Gastrocnemius medialis (tissue), 4 donors: ENCODE measurements around the gene CIITA. TPM values are rescaled to one million over a fixed set of nuclear protein-coding genes. Genes with fewer than 3 reads are reported as not detected.

ENCODE experiments used
- ATAC-seq, 2 donors: fragments of 150-250 bp; one replicate each; pipeline ENCODE4 v1.9.1; 2016
- DNase-seq, 2 donors: peaks; one replicate each; pipeline ENCODE4 v3.0.0-alpha.2; 2019
- H3K27ac ChIP-seq, 4 donors: fragments of 200-600 bp; sonication (generic); 1 replicate in 1 of 4; 2 replicates in 3 of 4; pipeline ENCODE4 v1.5.1; 2016 to 2018; ENCODE audit warnings: mild to moderate bottlenecking in 2 of 4, moderate library complexity in 1 of 4
- H3K27me3 ChIP-seq, 3 donors: fragments of 200-600 bp; sonication (generic) in 2 of 3; 1 replicate in 1 of 3; 2 replicates in 2 of 3; pipeline versions ENCODE4 v1.5.1 to v1.6.0; 2016 to 2019; ENCODE audit warnings: mild to moderate bottlenecking in 1 of 3, moderate library complexity in 1 of 3
- H3K36me3 ChIP-seq, 2 donors: fragments of 200-600 bp; sonication (generic) in 1 of 2; one replicate each; pipeline ENCODE4 v1.5.1; 2017 to 2018
- H3K4me1 ChIP-seq, 2 donors: fragments of 200-600 bp; sonication (generic) in 1 of 2; one replicate each; pipeline ENCODE4 v1.5.1; 2016 to 2017; ENCODE audit warnings: mild to moderate bottlenecking in 2 of 2
- H3K4me3 ChIP-seq, 4 donors: fragments of 200-600 bp; sonication (generic) in 3 of 4; 1 replicate in 1 of 4; 2 replicates in 3 of 4; pipeline ENCODE4 v1.5.1; 2016 to 2019; ENCODE audit warnings: mild to moderate bottlenecking in 2 of 4
- H3K9me3 ChIP-seq, 3 donors: fragments of 200-600 bp; sonication (generic) in 2 of 3; 1 replicate in 1 of 3; 2 replicates in 2 of 3; pipeline ENCODE4 v1.5.1; 2016 to 2019
- POLR2A ChIP-seq, 2 donors: fragments of 450-650 bp; IDR thresholded peaks; one replicate each; pipeline ENCODE4 v1.6.1; 2017; ENCODE audit warnings: antibody characterized with exemption in 2 of 2, mild to moderate bottlenecking in 2 of 2, moderate library complexity in 2 of 2
- in situ Hi-C, 4 donors: fragments of 200-750 bp; cut with MboI; loops; one replicate each; pipeline versions ENCODE4 v1.15.0 to v1.8.0; 2017; ENCODE audit warnings: low sequenced_read_pairs in 4 of 4
- intact Hi-C: fragments of 100-400 bp; cut with DNase I; formaldehyde crosslinking; loops from one replicate; pipeline ENCODE4 v1.15.1; 2023; ENCODE audit warnings: low total_unique reads
- total RNA-seq, 4 donors: library from RNA; depleted of rRNA; stranded (reverse); fragments of >200 nt; gene quantifications; one replicate each; pipeline versions ENCODE4 v1.1.0 to v1.2.3, GENCODE V29; 2016
- TF ChIP-seq, protein P1 (sequence below), 5 experiments: fragments of 450-650 bp in 3 of 5; fragments of 200-600 bp in 2 of 5; sonication (generic) in 2 of 5; IDR thresholded peaks in 4 of 5; conservative IDR thresholded peaks in 1 of 5; 1 replicate in 4 of 5; 2 replicates in 1 of 5; pipeline ENCODE4 v1.5.1; 2016 to 2019; ENCODE audit warnings: antibody characterized with exemption in 5 of 5, mild to moderate bottlenecking in 3 of 5, moderate library complexity in 3 of 5

CIITA gene
- total RNA-seq, 4 donors from 2014 or later: 2.3 to 9.1 (median 5.1) TPM

- Histone ChIP-seq H3K4me1 (peaks cover 7 to 8% of the 10 kb centered on the region in 2 donors), H3K27me3 (no peaks in the 10 kb centered on the region), H3K4me3 (no peak overlapping the region), H3K36me3 (peaks cover 0 to 21% of the 10 kb centered on the region in 2 donors), H3K27ac (peak overlapping the region in 3 of 4 donors; percentile 24 to 47 (median 27)), H3K9me3 (no peaks in the 10 kb centered on the region)
- TF ChIP-seq, protein P1, sequence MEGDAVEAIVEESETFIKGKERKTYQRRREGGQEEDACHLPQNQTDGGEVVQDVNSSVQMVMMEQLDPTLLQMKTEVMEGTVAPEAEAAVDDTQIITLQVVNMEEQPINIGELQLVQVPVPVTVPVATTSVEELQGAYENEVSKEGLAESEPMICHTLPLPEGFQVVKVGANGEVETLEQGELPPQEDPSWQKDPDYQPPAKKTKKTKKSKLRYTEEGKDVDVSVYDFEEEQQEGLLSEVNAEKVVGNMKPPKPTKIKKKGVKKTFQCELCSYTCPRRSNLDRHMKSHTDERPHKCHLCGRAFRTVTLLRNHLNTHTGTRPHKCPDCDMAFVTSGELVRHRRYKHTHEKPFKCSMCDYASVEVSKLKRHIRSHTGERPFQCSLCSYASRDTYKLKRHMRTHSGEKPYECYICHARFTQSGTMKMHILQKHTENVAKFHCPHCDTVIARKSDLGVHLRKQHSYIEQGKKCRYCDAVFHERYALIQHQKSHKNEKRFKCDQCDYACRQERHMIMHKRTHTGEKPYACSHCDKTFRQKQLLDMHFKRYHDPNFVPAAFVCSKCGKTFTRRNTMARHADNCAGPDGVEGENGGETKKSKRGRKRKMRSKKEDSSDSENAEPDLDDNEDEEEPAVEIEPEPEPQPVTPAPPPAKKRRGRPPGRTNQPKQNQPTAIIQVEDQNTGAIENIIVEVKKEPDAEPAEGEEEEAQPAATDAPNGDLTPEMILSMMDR (IDR thresholded peaks at IDR 0.05 in 4 of 5, conservative IDR thresholded peaks at IDR 0.05 in 1 of 5): no peak
- TF ChIP-seq POLR2A (IDR thresholded peaks at IDR 0.05): no peak
- ATAC-seq: no peak
- no peak for DNase-seq
- in situ Hi-C loops (no loop called here), intact Hi-C loops (no loop called here)
Observed at GRCh38 chr16:10981697-10982216, 104.8 kb downstream of the CIITA start.

- intact Hi-C loops (no loop called here), in situ Hi-C loops (no loop called here)
- ATAC-seq: peak; percentile 38 to 45
- Histone ChIP-seq H3K9me3 (no peaks in the 10 kb centered on the region), H3K36me3 (peaks cover 0 to 15% of the 10 kb centered on the region in 2 donors), H3K27me3 (no peaks in the 10 kb centered on the region), H3K4me1 (peaks cover 7 to 8% of the 10 kb centered on the region in 2 donors), H3K4me3 (no peak overlapping the region), H3K27ac (peak overlapping the region in 3 of 4 donors; percentile 24 to 47 (median 27))
- peak in 1 of 2 donors; percentile 52 for DNase-seq
- TF ChIP-seq, protein P1 (IDR thresholded peaks at IDR 0.05 in 4 of 5, conservative IDR thresholded peaks at IDR 0.05 in 1 of 5): no peak
- no peak for TF ChIP-seq POLR2A (IDR thresholded peaks at IDR 0.05)
Observed at GRCh38 chr16:10982465-10983150, 105.6 kb downstream of the CIITA start.

GRCh38 chr16:10983159-10983558, 106.2 kb downstream of the CIITA start:
- H3K9me3 ChIP-seq: no peaks in the 10 kb centered on the region
- DNase-seq: no peak
- H3K27me3 ChIP-seq: no peaks in the 10 kb centered on the region
- H3K27ac ChIP-seq: no peak overlapping the region
- intact Hi-C loops (no loop called here), in situ Hi-C loops (no loop called here)
- no peak for ATAC-seq
- H3K36me3 ChIP-seq: peaks cover 0 to 10% of the 10 kb centered on the region in 2 donors
- no peak overlapping the region for H3K4me3 ChIP-seq
- TF ChIP-seq, protein P1 (IDR thresholded peaks at IDR 0.05 in 4 of 5, conservative IDR thresholded peaks at IDR 0.05 in 1 of 5): peak in 1 of 5 experiments; percentile 11
- TF ChIP-seq POLR2A (IDR thresholded peaks at IDR 0.05): no peak
- H3K4me1 ChIP-seq: peaks cover 7 to 8% of the 10 kb centered on the region in 2 donors

GRCh38 chr16:10984509-10984908, 107.5 kb downstream of the CIITA start:
- ATAC-seq (no peak), DNase-seq (no peak)
- intact Hi-C loops (no loop called here), in situ Hi-C loops (no loop called here)
- Histone ChIP-seq H3K9me3 (no peaks in the 10 kb centered on the region), H3K4me3 (no peak overlapping the region), H3K27ac (peak overlapping the region in 1 of 4 donors; percentile 26), H3K27me3 (no peaks in the 10 kb centered on the region), H3K36me3 (no peaks in the 10 kb centered on the region), H3K4me1 (peaks cover 6 to 7% of the 10 kb centered on the region in 2 donors)
- TF ChIP-seq, protein P1 (IDR thresholded peaks at IDR 0.05 in 4 of 5, conservative IDR thresholded peaks at IDR 0.05 in 1 of 5): no peak
- no peak for TF ChIP-seq POLR2A (IDR thresholded peaks at IDR 0.05)

Other genes starting within 250 kb of the CIITA start
- not detected for gene TEKT5, start 182.3 kb upstream of the CIITA start, total RNA-seq
- gene NUBP1, start 133.4 kb upstream of the CIITA start, total RNA-seq: 10 to 100 TPM; 19.2 to 38.5 (median 26.9) TPM
- not detected for gene TVP23A, start 58.4 kb upstream of the CIITA start, total RNA-seq
- gene DEXI, start 65.3 kb downstream of the CIITA start, total RNA-seq: 100 to 1,000 TPM in 3 of 4 donors, 10 to 100 TPM in 1; 83.9 to 184 (median 127) TPM
- gene CLEC16A, start 67.4 kb downstream of the CIITA start, total RNA-seq: 10 to 100 TPM; 24.5 to 33.0 (median 29.3) TPM